Smooth muscle cell (in vitro differentiated cells): ENCODE results near the gene KCTD8. TPM values are rescaled to one million over a fixed set of nuclear protein-coding genes. Genes with fewer than 3 reads are reported as not detected.

Source experiments
- DNase-seq: peaks from one replicate; lab custom pipeline; 2025; ENCODE audit not compliant: unreplicated experiment; lab: John Stamatoyannopoulos, UW
- H2AFZ ChIP-seq: fragments of 200-600 bp; sonication (generic); 2 replicates; pipeline ENCODE4 v1.6.0; 2016; ENCODE audit warnings: antibody characterized with exemption, low read depth, mild to moderate bottlenecking
- H3F3A ChIP-seq: fragments of 200-600 bp; sonication (generic); 2 replicates; pipeline ENCODE4 v1.6.0; 2017; ENCODE audit warnings: antibody characterized with exemption, low read depth
- H3K27ac ChIP-seq: fragments of 200-600 bp; sonication (generic); 2 replicates; pipeline ENCODE4 v1.5.1; 2016; ENCODE audit warnings: low read depth, mild to moderate bottlenecking
- H3K27me3 ChIP-seq: fragments of 200-600 bp; sonication (generic); 2 replicates; pipeline ENCODE4 v1.6.1; 2016; ENCODE audit warnings: low read depth, mild to moderate bottlenecking
- H3K36me3 ChIP-seq: fragments of 200-600 bp; sonication (generic); 2 replicates; pipeline ENCODE4 v1.5.1; 2016; ENCODE audit warnings: low read depth
- H3K4me1 ChIP-seq: fragments of 200-600 bp; sonication (generic); 2 replicates; pipeline ENCODE4 v1.5.1; 2016; ENCODE audit warnings: low read depth
- H3K4me2 ChIP-seq: fragments of 200-600 bp; sonication (generic); 2 replicates; pipeline ENCODE4 v1.6.0; 2016; ENCODE audit warnings: mild to moderate bottlenecking
- H3K4me3 ChIP-seq: fragments of 200-600 bp; sonication (generic); 2 replicates; pipeline ENCODE4 v1.5.1; 2016; ENCODE audit warnings: mild to moderate bottlenecking
- H3K79me2 ChIP-seq: fragments of 200-600 bp; sonication (generic); 2 replicates; pipeline ENCODE4 v1.6.0; 2016; ENCODE audit warnings: low read depth, mild to moderate bottlenecking
- H3K9ac ChIP-seq: fragments of 200-600 bp; sonication (generic); 2 replicates; pipeline ENCODE4 v1.6.0; 2016; ENCODE audit warnings: low read depth
- H3K9me3 ChIP-seq: fragments of 200-600 bp; sonication (generic); replicated peaks from 2 replicates; pipeline ENCODE4 v1.5.1; 2016; ENCODE audit warnings: low read depth
- H4K20me1 ChIP-seq: fragments of 200-600 bp; sonication (generic); 2 replicates; pipeline ENCODE4 v1.6.0; 2016; ENCODE audit warnings: low read depth
- WGBS: methylation state at CpG from one replicate; pipeline ENCODE4 v1.1.7; 2016; ENCODE audit warnings: low lambda C conversion rate; 5-methylcytosine and 5-hydroxymethylcytosine counted together
- polyA plus RNA-seq: library from polyadenylated mRNA; unstranded; fragments of >200 nt; fragmentation: Nextera tagmentation; extraction: Ambion mirVana; gene quantifications from 2 replicates; pipeline ENCODE4 v1.2.1, GENCODE V29; 2016
- total RNA-seq: library from RNA; depleted of rRNA; stranded (reverse); fragments of >200 nt; gene quantifications from 2 replicates; pipeline ENCODE4 v1.2.3, GENCODE V29; 2014
- TF ChIP-seq, protein P1 (sequence below): fragments of 200-600 bp; sonication (generic); IDR thresholded peaks from 2 replicates; pipeline ENCODE4 v1.5.1; 2017; ENCODE audit warnings: borderline replicate concordance, mild to moderate bottlenecking, antibody characterized with exemption; ENCODE audit not compliant: insufficient read depth, poor library complexity, severe bottlenecking

Gene KCTD8
- total and polyA plus RNA-seq, 2 experiments from 2014 or later = not detected

DNA sequence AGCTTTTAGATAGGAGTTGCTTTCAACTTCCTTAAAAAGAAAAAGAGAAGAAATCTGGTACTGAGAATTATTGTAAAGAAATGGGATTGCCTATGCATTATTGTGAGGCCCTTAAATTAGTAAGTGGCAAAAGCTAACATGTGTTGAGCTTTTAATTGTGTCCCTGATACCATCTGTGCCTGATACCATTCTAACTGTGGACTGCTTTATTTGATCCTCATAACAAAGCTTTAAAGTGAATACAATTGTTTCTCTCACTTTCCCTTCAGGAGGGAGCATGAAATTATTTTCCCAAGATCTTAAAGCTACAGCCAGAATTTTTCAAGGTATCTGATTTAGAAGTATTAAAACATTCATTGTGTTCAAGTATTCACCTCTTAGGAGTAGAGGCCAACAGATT is 9.9 kb downstream of the KCTD8 start:
- H3K36me3 ChIP-seq = no peaks in the 10 kb centered on the region
- H3K4me2 ChIP-seq = no peak overlapping the region
- no peaks in the 10 kb centered on the region for H3K9me3 ChIP-seq
- no peak overlapping the region for H3K9ac ChIP-seq
- TF ChIP-seq, protein P1, sequence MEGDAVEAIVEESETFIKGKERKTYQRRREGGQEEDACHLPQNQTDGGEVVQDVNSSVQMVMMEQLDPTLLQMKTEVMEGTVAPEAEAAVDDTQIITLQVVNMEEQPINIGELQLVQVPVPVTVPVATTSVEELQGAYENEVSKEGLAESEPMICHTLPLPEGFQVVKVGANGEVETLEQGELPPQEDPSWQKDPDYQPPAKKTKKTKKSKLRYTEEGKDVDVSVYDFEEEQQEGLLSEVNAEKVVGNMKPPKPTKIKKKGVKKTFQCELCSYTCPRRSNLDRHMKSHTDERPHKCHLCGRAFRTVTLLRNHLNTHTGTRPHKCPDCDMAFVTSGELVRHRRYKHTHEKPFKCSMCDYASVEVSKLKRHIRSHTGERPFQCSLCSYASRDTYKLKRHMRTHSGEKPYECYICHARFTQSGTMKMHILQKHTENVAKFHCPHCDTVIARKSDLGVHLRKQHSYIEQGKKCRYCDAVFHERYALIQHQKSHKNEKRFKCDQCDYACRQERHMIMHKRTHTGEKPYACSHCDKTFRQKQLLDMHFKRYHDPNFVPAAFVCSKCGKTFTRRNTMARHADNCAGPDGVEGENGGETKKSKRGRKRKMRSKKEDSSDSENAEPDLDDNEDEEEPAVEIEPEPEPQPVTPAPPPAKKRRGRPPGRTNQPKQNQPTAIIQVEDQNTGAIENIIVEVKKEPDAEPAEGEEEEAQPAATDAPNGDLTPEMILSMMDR = no peak
- no peak overlapping the region for H2AFZ ChIP-seq
- H3K4me1 ChIP-seq = no peaks in the 10 kb centered on the region
- no peaks in the 10 kb centered on the region for H3K79me2 ChIP-seq
- peaks cover 14% of the 10 kb centered on the region for H3K27me3 ChIP-seq
- no peak for DNase-seq
- no peak overlapping the region for H3K4me3 ChIP-seq
- no peak overlapping the region for H3K27ac ChIP-seq
- H4K20me1 ChIP-seq = no peaks in the 10 kb centered on the region
- H3F3A ChIP-seq = no peaks in the 10 kb centered on the region

DNA sequence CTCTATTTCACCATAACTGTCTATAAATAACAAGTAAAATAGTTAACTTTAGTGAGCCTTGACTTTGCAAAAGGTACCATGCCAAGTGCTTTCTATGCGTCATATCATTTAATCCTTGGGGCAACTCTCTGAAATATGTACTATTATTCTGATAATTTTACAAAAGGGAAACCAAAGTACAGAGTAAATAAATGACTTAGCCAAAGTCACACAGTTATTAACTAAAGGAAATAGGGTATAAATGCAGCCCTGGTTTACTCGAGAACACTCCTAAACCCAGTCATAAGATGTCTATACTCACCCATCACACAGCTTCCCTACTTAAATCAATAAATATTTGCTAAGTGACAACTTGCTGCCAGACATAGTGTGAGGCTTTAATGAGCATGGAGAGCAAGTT is 14.4 kb downstream of the KCTD8 start:
- no peak for DNase-seq
- no peaks in the 10 kb centered on the region for H4K20me1 ChIP-seq
- no peaks in the 10 kb centered on the region for H3K4me1 ChIP-seq
- no peaks in the 10 kb centered on the region for H3K36me3 ChIP-seq
- 89% methylated on average over 2 of the region's 2 CpGs for WGBS
- no peak overlapping the region for H3K4me2 ChIP-seq
- no peak overlapping the region for H3K4me3 ChIP-seq
- no peak overlapping the region for H3K27ac ChIP-seq
- no peaks in the 10 kb centered on the region for H3F3A ChIP-seq
- H3K27me3 ChIP-seq = peaks cover 9% of the 10 kb centered on the region
- no peaks in the 10 kb centered on the region for H3K9me3 ChIP-seq
- H3K79me2 ChIP-seq = no peaks in the 10 kb centered on the region
- no peak overlapping the region for H2AFZ ChIP-seq
- TF ChIP-seq, protein P1 = no peak
- no peak overlapping the region for H3K9ac ChIP-seq

DNA sequence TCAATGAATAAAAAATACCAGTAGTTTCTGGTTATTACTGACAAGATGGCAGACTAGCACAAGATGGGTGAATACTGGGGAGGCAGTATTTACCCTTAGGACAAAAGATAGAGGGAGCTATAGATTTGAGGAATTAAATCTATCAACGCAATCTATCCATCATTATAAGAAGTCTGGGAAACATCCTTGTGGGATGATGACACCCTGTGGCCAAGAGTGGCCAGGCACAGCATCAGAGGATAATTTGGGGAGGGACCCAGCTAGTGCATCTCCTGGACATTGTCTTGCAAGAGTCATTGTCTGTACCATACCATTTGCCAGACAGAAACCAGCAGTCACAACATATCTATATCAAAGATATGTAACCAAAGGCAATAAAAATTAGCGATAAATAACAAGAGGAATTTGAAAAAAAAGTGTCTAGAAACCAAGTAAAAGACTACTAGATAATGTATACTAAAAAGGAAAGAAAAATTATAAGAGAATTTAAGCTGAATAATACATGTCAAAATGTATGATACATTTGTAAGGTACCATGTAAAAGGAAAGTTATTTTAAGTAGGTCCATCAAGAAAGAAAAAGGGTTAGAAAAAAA is 22.9 kb downstream of the KCTD8 start:
- DNase-seq = no peak
- 45% methylated on average over 2 of the region's 2 CpGs for WGBS

DNA sequence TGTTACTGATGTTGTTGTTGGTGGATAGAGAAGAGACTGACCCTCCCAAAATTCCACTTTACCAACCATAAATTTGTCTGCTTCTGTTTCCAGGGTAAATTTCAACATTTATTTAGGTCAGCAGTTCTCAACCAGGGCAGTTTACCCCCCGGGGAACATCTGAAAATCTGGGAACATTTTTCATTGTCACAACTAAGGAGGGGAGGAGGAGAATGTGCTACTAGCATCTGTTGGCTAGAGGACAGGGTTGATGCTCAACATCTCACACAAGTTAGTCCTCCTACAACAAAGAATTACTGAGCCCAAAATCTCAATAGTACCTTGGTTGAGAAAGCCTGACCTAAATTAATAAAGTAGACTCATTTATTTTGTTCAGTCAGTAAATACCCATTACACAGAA is 25.7 kb downstream of the KCTD8 start:
- H3K27me3 ChIP-seq = no peaks in the 10 kb centered on the region
- no peaks in the 10 kb centered on the region for H3K79me2 ChIP-seq
- TF ChIP-seq, protein P1 = no peak
- no peaks in the 10 kb centered on the region for H3F3A ChIP-seq
- no peak overlapping the region for H2AFZ ChIP-seq
- H3K27ac ChIP-seq = no peak overlapping the region
- H3K4me2 ChIP-seq = no peak overlapping the region
- no peak for DNase-seq
- no peaks in the 10 kb centered on the region for H4K20me1 ChIP-seq
- H3K9me3 ChIP-seq = no peaks in the 10 kb centered on the region
- no peaks in the 10 kb centered on the region for H3K4me1 ChIP-seq
- H3K4me3 ChIP-seq = no peak overlapping the region
- H3K9ac ChIP-seq = no peak overlapping the region
- H3K36me3 ChIP-seq = no peaks in the 10 kb centered on the region
- WGBS = 77% methylated on average over 1 of the region's 1 CpG

More for the DNA sequence above, 22.9 kb downstream of the KCTD8 start:
- Histone ChIP-seq H4K20me1 (no peaks in the 10 kb centered on the region), H3F3A (no peaks in the 10 kb centered on the region), H3K4me2 (no peak overlapping the region), H3K9me3 (no peaks in the 10 kb centered on the region), H3K4me1 (no peaks in the 10 kb centered on the region), H3K79me2 (no peaks in the 10 kb centered on the region), H3K36me3 (no peaks in the 10 kb centered on the region), H3K27ac (no peak overlapping the region), H3K9ac (no peak overlapping the region), H2AFZ (no peak overlapping the region), H3K4me3 (no peak overlapping the region), H3K27me3 (no peaks in the 10 kb centered on the region)
- TF ChIP-seq, protein P1 = peak; percentile 56
